ENCODE results near the gene FZD2. TPM values are rescaled to one million over a fixed set of nuclear protein-coding genes. Genes with fewer than 3 reads are reported as not detected.

FZD2 gene
- total RNA-seq, 1 experiment from 2014 or later = 23.7 TPM

- no peak overlapping the region for H3K4me3 ChIP-seq (ENCODE audit: low read depth, low read length, poor library complexity, severe bottlenecking)
- CTCF ChIA-PET = no interaction called here
- no peak for DNase-seq (ENCODE audit: low spot score)
- TF ChIP-seq CTCF (conservative IDR thresholded peaks at IDR 0.05; ENCODE audit: low read depth, low read length) (no peak), EZH2 (IDR thresholded peaks at IDR 0.05; ENCODE audit: borderline replicate concordance, low read depth, low read length, poor library complexity, severe bottlenecking) (no peak)
- no peaks in the 10 kb centered on the region for H3K4me1 ChIP-seq (ENCODE audit: insufficient read depth, low read length, poor library complexity, severe bottlenecking)
- H3K27ac ChIP-seq (ENCODE audit: low read depth, low read length, poor library complexity, severe bottlenecking) = no peak overlapping the region
- H3K9me3 ChIP-seq (ENCODE audit: low read depth, low read length, poor library complexity, severe bottlenecking) = no peaks in the 10 kb centered on the region
- BruUV-seq (replicated peaks) = no TSS peak
- no peaks in the 10 kb centered on the region for H3K36me3 ChIP-seq (ENCODE audit: insufficient read depth, low read length, poor library complexity, severe bottlenecking)
- intact Hi-C loops (cut with micrococcal nuclease; ENCODE audit: unreplicated experiment) = no loop called here
- POLR2A ChIA-PET (ENCODE audit: low non-redundant PET) = no interaction called here
- no peaks in the 10 kb centered on the region for H3K27me3 ChIP-seq (replicated peaks; ENCODE audit: insufficient read depth, low read depth, low read length, poor library complexity)
Measured at GRCh38 chr17:44610331-44610730, 53.0 kb downstream of the FZD2 start.

Other genes with a start within 250 kb of the FZD2 start
- gene RUNDC3A, start 248.9 kb upstream of the FZD2 start, total RNA-seq (2021) = 0.56 and 1.2 TPM in 2 replicates
- 75.5 and 83.5 TPM in 2 replicates for gene SLC25A39, start 232.7 kb upstream of the FZD2 start, total RNA-seq (2021)
- gene GRN, start 212.2 kb upstream of the FZD2 start, total RNA-seq (2021) = 50.4 and 52.0 TPM in 2 replicates
- gene FAM171A2, start 193.6 kb upstream of the FZD2 start, total RNA-seq (2021) = 12.8 and 14.9 TPM in 2 replicates
- gene ITGA2B, start 167.8 kb upstream of the FZD2 start, total RNA-seq (2021) = 0.62 and 1.0 TPM in 2 replicates
- gene GPATCH8, start 54.1 kb upstream of the FZD2 start, total RNA-seq (2021) = 32.9 and 33.8 TPM in 2 replicates
- gene MEIOC, start 99.0 kb downstream of the FZD2 start, total RNA-seq (2021) = 0.44 TPM in 1 of 2 replicates, not detected in the other
- gene CCDC43, start 132.3 kb downstream of the FZD2 start, total RNA-seq (2021) = 20.3 and 21.1 TPM in 2 replicates
- 20.5 and 24.0 TPM in 2 replicates for gene DBF4B, start 151.2 kb downstream of the FZD2 start, total RNA-seq (2021)
- 0.17 and 0.59 TPM in 2 replicates for gene ADAM11, start 201.5 kb downstream of the FZD2 start, total RNA-seq (2021)